GM19455 (cell line): ENCODE data around the gene RAX2.
"Not testable (repeated sequence)": the region's sequence is repeated elsewhere in the genome, so short reads cannot be mapped to it uniquely, and the experiment has no call there.

Experiments
- ATAC-seq: cut with Tn5 transposase; IDR thresholded peaks from one replicate; pipeline ENCODE4 v1.9.1; 2021; ENCODE audit not compliant: unreplicated experiment

Gene RAX2

DNA sequence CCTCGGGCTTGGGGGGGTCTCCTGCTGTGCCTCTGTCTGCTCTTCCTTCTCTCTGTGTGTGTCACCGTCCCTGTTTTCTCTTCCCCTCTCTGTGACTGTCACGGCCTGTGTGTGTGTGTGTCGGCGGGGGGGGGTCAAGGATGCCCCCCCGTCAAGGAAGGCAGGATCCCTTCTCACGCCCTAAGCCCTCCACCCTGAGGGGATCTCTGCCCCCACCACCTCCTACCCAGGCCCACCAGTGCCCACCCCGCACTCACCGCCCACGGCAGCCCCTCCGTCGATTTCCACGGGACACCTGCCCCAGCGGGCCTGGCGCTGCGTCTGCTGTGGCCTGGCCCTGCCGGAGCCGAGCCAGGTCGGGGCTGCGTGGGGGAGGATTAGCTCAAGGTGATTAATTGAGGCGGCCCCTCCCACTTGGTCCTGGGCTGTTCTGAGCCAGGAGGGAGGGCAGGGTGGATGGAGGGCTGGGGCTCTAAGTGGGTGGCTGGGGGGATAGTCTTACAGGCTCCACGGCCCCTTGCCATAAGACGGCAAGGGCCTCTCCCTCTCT lies at the start of gene RAX2:
TSS of gene RAX2 (minus strand) at position 323 of the 550 bp plus-strand sequence. CDS start 486 bp downstream, outside the sequence.
- ATAC-seq = no peak

DNA sequence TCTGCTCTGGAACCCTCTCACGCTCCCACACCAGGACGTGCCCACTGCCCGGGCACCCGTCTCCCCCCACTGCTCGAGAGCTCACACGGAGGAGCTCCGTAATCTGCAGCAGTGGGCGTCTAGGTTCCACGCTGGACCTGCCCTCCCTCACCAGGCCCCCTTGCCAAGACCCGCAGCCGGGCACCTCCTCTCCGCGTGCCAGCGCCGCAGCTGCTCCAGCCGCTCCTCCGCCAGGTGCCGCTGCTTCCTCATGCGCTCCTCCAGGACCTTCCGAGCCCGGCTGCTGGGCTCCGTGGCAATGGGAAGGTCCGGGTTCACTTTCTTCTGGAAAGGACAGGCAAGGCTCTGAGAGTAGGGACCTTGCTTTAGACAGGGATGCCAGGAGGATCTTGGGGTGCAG lies 49.1 kb upstream of the RAX2 start:
- ATAC-seq = no peak

DNA sequence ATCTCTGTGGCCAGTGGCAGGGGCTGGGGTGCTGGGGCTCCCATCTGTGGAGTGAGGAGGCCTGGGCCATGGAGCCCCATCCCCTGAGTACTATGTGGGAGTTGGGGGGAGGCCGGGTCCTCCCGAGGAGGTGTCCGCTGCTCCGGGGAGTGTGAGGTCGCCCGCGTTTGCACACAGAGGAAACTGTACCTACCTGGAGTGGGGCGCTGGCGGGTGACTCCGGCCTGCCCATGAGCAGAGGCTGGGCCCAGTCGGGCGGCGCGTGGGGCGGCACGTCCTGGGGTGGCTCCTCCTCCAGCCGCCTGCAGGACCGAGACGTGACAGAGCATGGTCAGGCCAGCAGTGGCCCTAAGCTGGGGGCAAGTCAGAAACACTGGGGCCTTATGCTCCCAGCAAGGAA lies 48.0 kb upstream of the RAX2 start:
- no peak for ATAC-seq

DNA sequence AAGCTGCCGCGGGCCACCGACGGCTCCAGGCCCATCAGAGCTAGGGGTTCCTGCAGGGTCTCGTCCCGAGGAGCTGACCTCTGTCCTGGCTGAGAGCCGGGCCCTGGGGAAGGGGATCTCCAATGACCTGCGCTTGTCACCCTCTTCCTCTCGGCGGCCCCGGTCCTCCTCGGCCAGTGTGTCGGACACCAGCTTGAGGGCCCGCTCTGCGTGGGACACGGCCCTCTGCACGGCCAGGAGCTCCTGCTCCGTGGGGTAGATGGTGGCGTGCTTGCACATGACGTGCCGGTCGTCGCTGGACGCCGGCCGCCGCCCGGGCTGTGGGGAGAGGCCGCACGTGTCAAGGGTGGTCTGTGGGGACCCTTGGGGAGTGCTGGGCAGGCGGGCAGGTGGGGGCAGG lies 46.9 kb upstream of the RAX2 start:
- no peak for ATAC-seq

DNA sequence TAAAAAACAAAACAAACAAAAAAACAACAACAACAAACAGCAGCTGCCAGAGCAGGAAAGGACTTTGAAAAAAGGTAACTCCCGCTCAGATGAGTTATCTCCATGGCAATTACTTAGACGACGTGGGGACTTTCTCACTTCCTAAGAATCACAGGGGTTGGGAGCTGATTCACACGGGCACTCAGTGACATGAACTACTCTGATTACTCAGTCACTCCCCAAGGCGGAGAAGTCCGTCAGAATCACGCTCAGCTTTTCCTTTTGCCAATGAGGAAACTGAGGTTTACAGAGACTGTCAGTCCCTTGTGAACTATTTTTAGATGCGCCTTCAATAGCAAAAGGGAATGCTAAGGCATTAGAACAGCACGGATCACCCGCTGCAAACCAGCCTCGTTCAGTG lies 46.4 kb upstream of the RAX2 start:
- ATAC-seq = no peak

DNA sequence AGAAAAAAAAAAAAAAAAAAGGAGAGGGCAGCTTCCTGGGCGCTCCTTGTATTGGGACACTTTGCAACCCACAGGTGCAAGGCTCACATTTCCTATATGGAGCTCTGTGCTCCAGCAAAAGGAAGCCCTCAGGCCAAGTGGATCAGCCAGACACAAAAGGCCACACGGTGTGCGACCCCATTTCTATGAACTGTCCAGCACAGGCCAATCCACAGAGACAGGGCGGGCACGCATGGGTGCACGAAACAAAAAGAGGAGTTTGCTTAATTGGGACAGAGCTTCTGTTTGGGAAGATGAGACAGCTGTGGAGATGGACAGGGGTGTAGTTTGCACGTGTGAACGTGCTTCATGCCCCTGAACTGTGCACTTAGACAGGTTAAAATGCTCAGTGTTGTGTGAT lies 45.7 kb upstream of the RAX2 start:
- no peak for ATAC-seq

DNA sequence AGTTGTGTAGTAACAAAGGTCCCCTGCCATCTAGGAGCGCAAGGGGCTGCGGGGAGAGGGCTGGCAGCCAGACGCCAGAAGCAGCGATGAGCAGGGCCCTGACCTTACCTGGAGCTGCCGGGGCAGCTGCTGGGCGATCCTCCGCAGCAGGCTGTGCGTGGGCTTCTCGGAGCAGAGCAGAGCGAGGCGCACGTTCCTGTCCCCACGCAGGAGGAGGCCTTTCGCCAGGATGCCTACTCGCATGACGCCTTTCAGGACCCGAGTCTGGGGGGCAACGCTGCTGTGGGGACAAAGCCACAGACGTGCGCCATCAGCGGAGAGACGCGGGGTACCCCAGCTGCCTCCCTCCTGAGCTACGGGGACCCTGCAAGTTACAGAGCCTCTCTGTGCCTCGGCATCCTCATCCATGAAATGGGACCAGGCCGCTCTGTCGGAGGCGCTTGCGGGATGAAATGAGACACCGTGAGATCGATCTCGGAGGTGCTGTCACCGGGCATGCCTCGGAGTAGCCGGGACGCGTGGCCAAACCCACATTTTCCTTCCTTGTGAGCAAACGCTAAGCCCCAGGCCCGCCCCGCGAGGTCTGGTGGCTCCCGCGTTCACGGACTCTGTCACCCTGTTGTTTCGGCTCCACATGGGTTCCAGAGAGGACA lies 44.7 kb upstream of the RAX2 start:
- no peak for ATAC-seq

DNA sequence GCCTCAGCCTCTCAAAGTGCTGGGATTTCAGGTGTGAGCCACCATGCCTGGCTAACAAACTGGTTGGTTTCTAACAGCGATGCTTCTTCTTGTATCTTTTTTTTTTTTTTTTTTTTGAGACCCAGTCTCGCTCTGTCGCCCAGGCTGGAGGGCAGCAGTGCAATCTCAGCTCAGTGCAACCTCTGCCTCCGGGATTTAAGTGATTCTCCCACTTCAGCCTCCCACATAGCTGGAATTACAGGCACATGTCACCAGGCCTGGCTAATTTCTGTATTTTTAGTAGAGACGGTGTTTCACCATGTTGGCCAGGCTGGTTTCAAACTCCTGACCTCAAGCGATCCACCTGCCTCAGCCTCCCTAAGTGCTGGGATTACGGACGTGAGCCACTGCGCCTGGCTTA lies 44.1 kb upstream of the RAX2 start:
- ATAC-seq = not testable (repeated sequence)

DNA sequence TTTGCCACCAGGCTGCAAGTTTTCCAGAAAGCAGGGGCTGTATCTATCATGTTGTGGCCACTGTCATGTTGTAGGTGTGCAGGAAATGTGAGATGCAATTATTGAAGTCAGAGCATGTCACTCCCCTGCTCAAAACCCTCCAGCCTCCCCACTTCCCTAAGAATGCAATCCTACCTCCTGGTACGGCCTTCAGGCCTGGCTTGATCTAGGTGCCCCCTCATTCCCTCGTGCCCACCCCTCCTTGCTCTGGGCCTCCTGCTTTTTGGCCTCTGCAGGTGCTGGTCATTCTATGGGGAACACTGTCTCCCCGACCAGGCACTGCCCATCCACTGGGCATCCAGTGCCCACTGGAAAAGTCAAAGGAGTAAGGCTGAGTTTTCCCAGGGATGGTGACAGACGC lies 42.6 kb upstream of the RAX2 start:
- no peak for ATAC-seq

DNA sequence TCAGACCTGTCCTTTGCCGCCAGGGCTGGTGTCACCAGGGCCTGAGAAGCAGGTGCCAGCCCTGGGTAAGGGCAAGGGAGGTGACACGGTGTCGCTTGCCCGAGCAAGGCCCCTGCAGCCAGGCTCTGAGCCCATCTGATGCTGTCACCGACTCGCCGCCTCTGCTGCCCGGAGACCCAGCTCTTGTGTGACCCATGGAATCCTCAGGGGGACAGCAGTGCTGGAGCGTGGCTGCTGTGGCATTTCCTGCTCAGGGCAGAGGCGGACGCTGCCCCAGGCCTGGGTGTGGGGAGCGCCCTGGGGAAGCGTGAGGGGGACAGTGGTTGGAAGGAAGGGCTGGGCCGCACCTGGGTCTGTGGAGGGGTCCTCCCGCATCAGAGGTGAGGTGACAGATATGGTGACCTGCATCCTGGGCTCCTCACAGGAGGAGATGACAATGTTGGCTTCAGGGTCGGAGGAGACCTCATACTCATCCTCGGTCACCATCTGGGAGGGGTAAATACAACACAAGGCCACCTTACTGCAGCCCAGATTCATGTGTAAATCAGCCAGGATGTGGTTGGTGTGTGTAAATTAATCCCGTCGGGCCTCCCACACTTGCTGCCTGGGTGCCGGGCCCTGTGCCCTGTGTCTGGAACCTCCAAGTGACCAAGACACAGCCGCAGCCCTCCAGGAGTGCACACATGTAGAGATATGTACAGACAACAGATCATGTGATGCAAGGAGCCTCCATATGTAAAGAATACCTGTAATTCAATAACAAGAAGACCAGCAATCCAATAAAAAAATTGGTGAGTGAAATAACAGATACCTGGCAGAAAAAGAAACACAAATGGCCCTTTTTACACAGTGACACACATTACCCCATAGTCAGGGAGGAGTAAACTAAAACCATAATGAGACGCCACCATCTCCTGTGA lies 41.7 kb upstream of the RAX2 start:
- ATAC-seq = no peak

DNA sequence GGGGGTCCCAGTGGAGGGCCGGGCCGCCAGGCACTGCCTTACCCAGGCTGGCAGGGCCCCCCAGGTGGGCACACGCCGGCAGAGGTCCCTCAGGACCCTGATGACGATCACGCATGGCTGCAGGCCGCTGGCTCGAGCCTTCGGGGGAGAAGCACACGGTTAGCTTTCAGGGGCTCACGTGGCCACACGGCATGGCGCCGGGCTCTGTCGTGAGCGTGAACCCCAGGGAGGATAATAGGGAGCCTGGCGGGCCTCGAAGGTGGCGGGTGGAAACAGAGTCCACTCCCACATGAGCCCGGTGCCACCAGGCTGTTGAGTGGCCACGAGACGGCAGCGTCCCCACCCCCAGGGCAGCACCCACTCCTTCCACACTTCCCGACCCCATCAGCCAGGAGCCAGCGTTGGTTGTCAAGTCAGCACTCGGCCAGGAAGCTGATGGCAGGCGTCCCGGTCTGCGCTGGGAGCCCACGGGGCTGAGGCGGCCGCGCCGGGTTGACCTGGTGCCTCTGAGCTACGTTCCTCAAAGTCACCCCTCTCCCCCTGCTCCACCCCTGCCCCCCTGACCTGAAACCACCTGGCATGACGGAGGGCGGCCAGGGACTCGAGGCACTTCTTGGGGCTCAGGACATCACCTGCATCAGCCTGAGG lies 38.8 kb upstream of the RAX2 start:
- no peak for ATAC-seq

DNA sequence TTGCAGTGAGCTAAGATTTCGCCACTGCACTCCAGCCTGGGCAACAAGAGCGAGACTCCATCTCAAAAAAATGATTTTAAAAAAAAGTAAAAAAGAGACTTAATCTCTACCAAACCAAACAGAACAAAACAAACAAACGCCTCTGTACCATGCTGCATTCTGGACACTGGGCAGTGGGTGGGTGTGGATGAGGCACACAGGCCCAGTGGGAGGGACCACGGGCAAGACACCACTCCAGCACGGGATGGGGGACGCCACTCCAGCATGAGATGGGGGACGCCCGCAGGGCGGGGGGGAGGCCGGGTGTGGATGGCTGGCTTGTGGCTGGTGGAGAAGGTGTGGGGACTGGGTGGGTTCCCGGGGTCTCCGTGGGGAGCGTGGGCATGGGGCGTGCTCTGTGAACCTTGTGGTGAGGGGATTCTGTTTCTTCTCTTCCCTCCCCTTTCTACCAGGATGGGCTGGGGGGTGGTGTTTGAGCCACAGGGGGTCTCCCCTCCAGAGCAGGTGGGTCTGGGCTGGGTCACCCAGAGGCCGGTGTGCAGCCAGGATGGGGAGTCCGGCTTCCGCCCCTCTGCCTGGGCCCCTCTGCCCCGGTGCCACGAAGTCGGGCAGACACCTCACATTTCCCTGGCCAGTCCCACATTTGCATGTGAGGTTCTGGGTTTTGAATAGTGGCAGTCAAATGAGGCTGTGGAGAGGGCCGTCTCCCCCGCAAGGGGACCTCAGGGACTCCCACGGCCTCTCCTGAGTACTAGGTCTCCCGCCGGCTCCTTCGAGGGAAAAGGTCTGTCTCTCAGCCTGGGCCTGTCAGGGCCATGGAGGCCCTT lies 38.1 kb upstream of the RAX2 start:
- no peak for ATAC-seq

DNA sequence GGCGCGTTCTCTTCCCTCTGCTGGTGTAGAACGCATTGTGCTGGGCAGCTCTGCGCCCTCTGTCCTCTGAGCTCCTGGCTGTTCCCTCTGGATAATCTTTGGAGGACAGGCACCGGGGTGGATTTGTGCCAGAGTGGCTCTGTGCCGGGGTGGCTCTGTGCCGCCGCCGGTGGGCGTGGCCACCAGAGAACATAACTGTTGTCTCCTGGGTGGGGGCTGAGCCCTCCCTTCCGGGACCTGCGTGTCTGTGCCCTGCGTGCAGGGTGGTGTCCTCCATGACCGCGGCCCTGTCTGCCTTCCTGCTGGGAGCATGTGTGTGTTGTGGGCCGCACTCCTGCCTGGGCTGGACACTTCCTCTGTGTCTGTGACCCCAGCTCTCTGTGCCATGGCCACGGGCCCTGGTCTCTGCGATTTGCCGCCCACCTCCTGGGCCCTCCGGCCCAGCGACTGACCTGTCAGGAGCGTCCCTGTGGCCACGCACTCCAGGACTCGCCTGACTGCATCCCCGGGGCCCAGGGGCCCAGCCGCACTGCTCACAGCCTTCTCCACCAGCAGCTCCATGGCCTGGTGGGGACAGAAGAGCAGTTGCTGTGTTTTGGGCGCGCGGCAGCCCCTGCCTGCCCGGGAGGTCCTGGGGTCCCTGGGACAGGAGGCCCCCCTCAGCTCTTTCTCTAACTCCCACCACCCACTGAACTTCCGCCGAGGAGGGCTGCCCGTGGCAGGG lies 36.6 kb upstream of the RAX2 start:
- no peak for ATAC-seq

DNA sequence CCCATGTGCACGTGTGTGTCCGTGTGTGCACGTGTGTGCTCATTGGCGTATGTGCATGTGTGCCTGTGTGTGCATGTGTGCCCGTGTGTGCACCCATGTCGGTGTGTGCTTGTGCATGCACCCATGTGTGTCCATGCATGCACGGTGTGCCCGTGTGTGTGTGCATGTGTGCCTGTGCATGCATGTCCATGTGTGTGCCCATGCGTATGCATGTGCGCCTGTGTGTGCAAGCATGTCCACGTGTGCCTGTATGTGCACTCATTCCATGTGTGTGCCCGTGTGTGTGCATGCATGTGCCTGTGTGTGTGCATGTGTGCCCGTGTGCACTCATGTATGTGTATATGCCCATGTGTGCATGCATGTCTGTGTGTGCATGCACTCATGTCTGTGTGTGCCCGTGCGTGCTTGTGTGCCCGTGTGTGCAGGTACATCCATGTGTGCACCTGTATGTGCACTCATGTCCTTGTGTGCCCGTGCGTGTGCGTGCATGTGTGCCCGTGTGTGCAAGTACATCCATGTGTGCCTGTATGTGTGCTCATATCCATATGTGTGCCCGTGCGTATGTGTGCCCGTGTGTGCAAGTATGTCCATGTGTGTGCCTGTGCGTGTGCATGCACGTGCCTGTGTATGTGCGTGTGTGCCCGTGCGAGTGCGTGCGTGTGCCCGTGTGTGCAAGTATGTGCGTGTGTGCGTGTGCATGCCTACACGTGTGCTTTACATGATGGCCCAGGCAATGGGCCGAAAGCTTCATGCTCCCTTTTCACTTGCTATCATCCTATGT lies 35.7 kb upstream of the RAX2 start:
- no peak for ATAC-seq

DNA sequence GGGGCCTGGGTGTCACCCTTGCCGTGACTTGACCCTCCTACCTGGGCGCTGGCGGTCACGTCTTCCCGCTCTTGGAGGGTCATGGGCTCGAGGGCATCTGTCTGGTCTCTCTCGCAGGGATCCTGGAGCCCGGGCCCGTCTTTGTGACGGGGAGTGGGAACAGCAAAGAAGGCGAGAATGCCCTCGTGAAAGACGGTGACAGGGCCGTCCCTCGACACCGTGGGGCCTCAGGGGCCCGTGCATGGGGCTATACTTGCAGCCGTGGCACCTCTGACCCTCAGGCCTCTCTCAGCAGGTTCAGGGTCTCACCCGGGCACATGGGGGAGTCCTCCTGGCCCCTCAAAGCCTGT lies 35.1 kb upstream of the RAX2 start:
- no peak for ATAC-seq

DNA sequence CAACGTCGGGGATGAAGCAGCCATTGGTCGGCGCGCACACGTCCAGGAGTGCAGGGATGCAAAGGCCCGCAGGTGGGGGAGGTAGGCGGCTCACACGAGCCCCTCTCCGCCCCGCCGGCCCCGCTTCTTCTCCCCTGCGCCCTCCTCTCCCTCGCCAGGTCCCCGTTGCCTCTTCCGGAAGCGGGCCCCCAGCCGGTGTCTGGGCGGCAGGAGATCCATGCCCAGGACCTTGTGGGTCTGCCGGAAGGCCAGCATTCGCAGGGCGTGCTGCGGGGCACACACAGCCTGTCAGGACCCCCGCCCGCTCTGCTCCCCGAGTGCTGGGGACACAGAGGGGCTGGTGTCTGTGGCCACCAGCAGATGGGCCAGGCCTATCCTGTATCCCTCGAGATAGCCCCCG lies 33.8 kb upstream of the RAX2 start:
- no peak for ATAC-seq

DNA sequence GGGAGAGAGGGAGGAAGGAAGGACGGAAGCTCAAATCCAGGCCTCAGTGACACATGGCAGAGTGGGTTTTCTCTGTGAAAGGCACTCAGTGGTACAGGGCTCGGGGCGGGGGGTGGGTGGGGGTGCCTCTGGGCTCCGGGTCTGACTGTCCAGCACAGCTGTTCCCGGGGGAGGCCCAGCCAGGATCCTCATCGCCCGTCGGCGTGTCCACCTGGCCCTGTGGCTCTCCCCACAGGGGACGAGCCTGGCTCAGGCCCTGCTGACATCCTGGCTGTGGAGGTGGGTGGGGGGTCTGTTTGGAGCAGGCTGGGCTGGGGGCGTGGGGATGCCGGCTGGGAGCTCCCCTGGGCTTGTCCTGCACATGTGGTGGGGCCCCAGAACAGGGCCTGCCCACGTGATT lies 32.4 kb upstream of the RAX2 start:
- ATAC-seq = no peak

DNA sequence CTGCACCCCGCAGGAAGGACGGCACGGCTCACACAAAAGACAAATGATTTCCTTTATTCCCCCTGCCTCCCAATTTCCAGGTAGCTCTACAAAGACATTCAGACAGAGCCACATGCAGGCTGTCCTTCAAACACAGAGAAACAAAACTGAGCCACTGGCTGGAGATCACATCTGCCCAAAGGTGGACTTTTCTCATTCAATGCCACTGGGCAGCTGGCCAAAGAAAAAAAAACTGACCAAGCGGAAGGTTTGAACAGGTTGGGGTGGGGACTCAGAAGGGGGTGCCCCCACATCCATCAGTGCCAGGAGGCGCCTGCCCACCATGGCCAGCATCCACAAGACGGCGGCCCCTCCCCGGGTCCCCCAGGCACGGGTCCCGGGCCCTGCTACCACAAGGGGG lies 32.0 kb upstream of the RAX2 start:
- ATAC-seq = no peak

DNA sequence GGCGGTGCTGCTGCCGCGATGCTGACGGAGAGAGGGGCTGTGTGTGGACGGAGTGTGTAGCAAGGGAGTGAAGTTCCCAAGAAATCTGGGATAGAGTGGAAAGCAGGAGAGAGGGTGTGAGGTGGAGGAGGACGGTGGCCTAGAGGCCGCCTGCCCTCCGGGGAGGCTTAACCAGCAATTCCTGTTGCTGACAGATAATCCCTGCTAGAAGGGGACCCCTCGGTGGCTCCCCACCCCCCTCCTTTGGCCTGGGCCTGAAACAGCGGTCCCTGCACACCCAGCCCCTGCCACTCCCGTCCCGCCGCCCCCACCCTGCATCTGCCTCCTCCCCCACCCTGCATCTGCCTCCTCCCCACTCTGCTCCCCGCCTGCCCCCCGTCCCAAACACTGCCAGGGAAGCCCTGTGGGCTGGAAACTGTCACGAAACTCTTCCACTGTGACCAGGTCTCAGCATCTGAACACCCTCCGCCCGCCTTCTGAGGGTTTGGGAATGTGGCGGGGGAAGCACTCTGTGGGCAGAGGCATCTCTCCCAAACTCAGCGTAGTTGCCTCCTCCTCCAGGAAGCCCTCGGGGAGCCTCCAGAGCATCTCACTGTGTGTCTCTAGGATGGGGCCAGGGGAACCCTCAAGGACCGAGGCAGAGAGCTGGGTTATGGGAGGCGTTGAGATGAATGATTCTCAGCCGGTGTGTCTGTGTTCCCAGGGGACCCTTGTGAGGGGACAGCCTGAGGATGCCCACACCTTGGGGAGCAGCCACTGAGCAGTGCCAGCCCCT lies 31.3 kb upstream of the RAX2 start:
- ATAC-seq = no peak
